ENCODE measurements around the gene PDZD4.

Gene PDZD4, protein sequence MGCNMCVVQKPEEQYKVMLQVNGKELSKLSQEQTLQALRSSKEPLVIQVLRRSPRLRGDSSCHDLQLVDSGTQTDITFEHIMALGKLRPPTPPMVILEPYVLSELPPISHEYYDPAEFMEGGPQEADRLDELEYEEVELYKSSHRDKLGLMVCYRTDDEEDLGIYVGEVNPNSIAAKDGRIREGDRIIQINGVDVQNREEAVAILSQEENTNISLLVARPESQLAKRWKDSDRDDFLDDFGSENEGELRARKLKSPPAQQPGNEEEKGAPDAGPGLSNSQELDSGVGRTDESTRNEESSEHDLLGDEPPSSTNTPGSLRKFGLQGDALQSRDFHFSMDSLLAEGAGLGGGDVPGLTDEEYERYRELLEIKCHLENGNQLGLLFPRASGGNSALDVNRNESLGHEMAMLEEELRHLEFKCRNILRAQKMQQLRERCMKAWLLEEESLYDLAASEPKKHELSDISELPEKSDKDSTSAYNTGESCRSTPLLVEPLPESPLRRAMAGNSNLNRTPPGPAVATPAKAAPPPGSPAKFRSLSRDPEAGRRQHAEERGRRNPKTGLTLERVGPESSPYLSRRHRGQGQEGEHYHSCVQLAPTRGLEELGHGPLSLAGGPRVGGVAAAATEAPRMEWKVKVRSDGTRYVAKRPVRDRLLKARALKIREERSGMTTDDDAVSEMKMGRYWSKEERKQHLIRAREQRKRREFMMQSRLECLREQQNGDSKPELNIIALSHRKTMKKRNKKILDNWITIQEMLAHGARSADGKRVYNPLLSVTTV

DNA sequence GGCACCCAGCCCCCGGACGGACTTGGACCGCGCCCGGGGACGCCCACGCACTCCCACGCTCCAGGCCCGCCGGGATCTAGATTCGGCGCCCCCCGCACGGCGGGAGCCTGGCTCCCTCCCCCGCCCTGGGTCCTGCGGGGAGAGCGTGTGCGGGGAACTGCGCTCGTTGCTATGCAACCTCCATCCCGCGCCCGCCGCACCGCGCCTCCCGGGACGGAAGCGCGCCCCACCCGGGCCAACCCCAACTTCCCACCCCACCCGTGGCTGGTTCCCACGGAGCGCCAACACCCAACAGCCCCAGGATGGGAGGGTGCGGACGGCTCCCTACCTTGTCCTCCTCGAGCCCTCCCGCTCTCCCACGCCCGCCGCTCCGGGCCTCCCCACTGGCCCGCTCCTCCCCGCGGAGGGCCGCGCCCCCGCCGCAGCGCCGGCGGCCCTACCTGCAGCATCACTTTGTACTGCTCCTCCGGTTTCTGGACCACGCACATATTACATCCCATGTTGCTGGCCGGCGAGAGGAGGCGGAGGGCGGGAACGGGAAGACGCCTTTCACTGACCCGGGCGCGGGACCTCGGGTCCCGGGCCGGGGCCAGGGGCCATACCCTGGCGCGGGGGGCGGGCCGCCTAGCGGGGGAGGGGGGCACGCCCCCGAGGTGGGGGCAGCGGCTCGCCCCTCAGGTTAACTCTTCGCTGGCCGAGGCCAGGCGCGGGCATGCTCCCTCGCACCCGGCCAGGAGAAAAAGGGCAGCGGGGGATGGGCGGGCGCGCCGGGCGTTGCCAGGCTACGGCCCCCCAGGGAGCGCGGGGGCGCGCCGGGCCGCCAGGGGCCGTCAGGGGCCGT lies at the start of gene PDZD4:
Gene PDZD4 (minus strand): TSS at position 746 of the 841 bp plus-strand sequence. CDS start 246 bp downstream, at position 500.
- DNase-seq (ENCODE audit: low read depth in 4 of 4, low spot score in 1 of 4), result no peak

DNA sequence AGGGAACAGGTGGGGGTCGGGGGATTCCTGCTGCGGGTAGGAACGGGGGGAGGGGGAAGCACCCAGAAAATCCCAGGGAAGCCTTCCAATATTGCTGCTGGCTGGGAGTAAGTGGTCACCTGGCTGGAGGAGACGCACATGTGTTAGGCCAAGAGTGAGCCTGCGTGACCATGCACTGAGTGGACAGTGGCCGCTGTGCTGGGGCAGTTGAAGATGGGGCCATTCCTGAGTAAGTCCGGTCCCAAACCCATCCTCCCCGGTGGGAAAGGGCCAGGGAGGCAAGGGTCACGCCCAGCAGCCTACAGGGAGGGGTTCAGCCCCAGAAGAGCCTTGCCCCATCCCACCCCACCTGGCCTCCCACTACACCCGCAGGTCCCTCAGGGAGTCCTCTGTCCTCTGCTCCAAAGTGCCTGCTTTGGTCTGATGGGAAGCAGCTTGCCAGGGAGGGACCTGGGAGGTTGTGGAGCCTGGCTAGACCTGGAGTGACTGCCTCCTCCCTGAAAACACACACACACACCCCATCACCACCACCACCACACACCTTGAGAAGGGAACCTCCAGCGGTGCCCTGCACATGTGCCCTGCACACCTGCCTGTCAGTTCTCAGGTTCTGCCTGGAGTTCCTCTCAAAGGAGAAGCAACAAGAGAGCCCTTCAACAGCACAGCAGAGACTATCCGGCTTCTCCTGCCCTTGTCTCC lies 49.5 kb upstream of the PDZD4 start:
- DNase-seq (ENCODE audit: low read depth in 4 of 4, low spot score in 1 of 4), result no peak

DNA sequence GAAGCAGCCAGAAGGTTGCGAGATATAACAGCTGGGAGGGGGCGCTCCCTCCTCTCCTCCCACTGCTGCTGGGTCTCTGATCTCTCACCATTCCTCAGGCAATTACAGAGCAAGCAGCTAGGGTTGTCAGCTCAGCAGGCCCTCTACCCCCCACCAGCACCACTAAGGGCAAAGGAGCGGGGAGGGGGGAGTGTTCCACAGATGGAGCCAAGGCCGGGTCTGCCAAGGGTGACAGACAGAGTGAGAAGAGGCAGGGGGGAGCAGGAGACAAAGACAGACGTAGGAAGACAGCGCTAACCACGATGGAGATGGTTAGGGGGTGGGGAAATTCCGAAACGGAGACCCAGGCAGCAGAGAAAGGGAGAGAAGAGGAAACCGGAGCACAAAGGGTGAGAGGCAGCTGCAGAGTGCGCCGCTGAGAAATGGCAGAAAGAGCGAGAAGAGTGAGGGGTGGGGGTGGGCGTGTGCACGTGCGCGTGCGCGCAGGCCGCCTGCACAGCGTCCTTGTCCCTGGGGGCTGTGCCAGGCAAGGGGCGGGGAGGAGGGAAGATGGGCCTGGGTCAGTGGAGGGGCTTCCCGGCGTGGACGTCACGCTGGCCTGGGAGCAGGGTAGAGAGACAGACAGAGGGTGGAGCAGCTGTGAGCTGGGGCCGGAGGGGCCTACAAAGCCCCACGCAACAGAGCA lies 48.8 kb upstream of the PDZD4 start:
- no peak for DNase-seq (ENCODE audit: low read depth in 4 of 4, low spot score in 1 of 4)

DNA sequence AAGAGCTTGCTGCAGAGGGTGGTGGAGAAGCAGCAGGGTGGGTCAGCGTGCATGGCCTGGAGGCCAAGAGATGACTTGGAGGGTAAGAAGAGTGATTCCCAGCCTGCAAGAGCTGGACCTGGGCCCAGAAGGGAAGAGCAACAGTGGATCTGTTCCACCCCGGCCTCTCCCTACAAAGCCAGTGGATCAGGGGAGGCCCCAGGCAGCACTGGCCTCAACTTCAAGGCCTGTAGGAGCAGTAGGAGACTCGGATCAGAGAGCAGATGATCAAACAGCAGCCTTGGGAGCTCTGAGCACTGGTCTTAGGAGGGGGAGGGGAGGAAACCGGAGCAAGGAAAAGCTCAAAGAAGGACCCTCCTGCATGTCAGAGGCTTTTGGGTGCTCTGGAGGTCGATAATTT lies 48.0 kb upstream of the PDZD4 start:
- no peak for DNase-seq (ENCODE audit: low read depth in 4 of 4, low spot score in 1 of 4)

DNA sequence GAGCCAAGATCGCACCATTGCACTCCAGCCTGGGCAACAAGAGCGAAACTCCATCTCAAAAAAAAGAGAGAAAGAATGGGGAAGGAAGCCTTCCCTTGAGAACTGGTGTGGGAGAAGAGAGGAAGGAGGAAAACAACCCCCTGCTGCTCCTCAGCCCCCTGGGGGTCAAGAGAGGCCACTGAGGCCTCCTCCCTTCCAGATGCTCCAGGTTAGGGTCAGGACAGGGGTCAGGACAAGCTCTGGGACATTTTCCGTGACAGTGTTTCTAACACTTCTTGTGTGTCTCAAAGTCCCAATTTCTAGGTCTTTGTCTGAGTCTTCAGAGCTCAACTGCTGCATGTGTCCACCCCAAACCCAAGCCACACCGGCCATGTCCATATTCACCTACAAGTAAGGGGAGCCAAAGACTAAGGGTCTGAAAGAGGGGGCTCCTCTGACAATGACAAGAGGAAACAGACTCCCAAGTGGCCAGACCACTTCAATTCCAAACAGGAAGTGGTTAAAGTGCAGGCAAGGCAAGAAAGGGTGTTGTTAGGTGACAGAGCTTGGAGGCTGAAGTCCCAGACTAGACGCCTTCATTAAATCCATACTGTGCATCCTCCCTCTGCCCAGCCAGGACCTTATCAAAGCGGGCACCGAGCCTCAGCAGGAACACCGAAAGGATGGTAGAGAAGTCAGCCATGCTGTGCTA lies 47.4 kb upstream of the PDZD4 start:
- no peak for DNase-seq (ENCODE audit: low read depth in 4 of 4, low spot score in 1 of 4)

DNA sequence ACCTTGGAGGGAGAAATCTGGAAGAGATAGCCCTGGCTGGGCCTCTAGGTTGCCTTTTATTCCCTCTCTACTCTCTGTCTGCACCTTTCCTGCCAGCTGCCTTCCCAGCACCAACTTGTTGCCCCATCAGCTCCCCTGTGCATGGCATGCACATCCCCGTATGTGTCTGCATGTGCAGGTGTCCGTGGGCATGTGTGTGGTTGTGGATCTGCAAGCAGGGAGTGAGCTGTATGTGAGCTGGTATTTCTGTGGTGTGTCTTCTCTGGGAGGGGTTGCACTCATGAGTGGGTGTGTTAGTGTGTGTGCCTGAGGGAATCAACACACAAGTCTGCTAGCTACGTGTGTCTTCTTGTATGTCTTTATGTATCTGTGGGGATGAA lies 45.8 kb upstream of the PDZD4 start:
- no peak for DNase-seq (ENCODE audit: low read depth in 4 of 4, low spot score in 1 of 4)

DNA sequence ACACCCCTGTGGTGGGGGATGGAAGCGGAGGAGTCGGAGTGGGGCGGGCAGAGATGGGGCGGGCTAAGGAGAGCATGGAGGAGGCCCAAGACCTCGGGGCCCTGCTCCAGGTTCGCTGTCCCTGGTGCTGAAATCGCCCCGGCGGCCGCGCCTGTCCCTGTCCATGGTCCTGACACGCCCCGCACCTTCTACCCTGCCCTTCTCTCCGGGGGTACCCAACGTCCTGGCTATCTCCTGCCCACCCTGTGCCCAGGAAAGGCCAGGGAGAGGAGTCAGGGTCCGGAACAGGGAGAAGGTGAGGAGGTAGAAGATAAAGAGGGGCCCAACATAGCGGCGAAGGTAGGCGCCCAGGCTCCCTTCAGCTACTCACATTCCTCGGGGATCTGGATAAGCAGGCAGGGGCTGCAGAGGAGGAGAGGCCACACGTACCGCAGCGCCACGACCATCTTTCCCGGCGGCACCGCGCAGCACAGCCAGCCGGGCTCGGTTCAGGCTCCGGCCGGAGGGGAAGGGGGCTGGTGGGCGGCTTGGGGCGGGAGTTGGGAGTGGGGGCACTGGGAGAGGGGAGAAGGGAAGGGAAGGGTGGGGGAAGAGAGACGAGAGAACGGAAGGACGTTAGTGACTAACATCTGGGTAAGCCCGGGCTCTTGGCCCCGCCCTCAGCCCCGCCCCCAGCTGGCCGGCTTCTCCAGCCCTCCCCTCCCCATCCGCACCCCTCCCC lies 45.2 kb upstream of the PDZD4 start:
- DNase-seq (ENCODE audit: low read depth in 4 of 4, low spot score in 1 of 4), result peak; percentile 21 to 64 (median 26)

DNA sequence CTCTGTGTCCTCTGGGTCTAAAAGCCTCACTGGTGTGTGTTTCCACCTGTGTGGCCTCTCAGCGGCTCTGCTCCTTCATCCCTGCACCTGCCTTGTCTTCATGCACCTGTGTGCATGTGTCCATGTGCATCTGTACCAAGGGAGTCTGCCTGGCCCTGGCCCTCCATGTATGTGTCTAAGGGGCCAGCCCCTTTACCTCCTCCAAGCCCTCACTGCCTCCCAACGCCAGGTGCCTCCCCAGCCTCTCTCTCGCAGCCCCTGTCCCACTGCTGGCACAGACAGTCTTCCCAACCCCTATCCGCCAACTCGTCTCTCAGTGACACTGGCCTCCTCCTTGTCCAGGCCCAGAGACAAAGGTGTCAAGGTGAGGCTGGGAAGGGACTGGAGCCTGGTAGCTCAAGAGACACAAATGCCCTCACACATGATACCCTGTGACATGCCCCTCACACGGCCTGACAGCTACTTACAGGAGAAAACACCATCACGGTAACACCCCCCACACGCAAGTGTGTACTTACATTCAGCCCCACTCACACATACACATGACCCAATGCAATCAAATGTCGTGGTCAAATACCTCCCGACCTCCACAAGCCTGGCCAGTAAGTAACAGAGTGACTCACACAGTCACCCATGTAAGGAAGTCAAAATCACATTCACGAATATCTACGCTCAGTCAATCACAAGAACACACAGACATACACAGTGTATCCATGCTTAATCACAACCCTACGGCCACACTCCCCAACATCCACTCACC lies 44.2 kb upstream of the PDZD4 start:
- DNase-seq (ENCODE audit: low read depth in 4 of 4, low spot score in 1 of 4), result no peak

DNA sequence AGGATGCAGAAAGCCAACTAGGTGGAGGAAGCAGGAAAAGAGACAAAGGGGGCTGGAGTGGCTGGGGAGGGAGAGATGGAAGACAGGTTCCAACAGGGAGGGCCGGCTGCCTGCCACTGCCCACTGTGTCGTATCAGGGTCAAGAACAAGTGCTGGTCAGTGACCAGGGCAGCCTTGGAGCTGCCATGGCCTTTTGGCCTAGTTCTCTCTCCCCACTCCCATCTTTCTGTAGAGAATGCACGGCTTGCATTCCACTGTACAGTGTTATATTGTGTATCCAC lies 43.7 kb upstream of the PDZD4 start:
- no peak for DNase-seq (ENCODE audit: low read depth in 4 of 4, low spot score in 1 of 4)

DNA sequence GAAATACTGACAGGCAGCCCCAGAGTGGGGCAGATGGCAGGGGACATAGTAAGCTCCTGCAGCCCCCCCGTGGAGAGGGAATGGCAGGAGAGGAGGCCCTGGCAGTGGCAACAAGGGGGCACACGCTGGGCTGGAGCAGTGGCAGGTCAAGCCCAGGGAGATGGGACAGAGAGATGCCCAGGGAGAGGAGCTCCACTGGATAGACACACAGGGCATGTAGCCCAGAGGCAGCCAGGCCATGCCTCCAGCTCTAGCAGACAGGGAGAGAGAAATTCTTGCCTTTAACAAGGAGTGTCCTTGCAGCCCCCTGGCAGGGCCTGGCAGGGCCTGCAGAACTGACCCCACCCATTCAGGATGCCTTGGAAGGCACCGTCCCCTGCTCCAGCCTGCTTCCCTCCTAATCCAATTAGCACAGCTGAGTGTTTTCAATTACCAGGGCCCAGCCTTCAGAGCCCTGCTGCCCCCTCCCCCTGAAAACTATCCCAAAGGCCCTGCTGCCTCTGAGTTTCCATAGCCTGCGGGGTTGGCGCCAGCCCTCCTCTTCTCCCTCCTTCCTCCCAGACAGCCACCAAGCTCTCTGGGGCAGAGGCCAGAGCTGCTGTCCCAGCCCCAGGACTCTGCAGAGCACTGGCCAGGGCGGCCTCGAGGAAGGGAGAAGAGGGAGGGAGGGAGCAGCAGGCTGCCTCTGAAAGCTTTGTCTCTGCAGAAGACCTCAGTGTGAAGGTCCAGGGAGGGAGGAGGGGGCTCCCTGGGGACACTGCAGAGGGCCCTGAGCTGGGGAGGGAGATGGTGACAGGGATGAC lies 43.1 kb upstream of the PDZD4 start:
- DNase-seq (ENCODE audit: low read depth in 4 of 4, low spot score in 1 of 4), result no peak

DNA sequence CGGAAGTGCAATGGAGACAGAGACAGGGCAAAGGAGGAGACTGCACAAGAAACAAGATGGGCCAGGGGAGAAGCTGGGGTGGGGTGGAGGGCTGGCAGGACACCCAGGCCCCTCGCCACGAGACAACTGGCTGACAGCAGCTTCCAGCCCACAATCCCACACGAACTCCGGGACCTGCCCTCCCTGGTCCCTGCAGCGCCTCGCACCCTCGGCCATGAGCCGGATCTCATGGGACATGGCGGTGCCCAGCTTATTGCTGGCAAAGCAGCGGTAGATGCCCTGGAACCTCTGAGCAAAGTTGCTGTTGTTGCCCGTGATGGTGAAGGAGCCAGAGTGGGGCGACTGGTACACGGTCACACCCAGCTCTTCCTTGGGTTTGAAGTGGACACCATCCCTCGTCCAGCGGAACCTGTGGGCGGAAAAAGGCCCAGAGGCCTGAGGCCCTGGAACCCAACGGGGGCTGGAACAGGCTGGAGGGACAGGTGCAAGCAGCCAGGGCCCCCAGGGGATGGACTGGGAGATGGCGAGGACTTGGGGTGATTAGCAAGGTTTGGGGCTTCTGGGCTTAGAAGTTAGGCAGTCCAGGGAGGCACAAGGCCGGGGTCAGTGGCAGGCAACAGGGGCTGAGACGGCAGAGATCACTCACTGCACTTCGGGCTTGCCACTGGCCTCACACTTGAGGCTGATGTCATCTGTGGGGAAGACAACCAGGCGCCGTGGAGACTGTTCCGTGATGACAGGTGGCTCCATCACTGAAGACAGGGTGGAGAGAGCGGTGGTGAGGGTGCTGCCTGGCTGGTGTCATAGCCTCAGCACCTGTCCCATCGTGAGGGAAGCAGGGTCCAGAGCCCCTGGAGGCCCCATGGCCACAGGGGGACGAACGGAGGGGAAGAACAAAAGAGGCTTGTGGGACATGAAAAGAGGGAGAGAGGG lies 41.9 kb upstream of the PDZD4 start:
- no peak for DNase-seq (ENCODE audit: low read depth in 4 of 4, low spot score in 1 of 4)

DNA sequence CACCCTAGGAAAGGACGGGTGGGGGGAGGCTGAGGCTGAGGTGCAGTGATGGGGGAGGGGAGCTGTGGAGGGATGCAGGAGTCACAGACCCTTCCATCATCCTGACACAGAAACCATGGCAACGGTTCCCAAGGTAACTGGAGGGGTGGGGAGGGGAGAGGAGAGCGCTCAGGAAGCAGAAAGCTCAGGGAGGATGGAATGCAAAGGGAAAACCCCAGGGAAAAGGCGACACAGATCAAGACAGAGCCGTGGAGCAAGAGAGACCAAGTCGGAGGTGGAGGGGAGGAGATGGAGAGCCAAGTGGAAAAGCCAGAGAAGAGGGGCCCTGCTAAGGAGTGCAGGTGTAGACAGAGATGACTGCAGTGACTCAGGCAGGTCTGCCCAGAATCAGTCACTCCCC lies 41.1 kb upstream of the PDZD4 start:
- no peak for DNase-seq (ENCODE audit: low read depth in 4 of 4, low spot score in 1 of 4)

DNA sequence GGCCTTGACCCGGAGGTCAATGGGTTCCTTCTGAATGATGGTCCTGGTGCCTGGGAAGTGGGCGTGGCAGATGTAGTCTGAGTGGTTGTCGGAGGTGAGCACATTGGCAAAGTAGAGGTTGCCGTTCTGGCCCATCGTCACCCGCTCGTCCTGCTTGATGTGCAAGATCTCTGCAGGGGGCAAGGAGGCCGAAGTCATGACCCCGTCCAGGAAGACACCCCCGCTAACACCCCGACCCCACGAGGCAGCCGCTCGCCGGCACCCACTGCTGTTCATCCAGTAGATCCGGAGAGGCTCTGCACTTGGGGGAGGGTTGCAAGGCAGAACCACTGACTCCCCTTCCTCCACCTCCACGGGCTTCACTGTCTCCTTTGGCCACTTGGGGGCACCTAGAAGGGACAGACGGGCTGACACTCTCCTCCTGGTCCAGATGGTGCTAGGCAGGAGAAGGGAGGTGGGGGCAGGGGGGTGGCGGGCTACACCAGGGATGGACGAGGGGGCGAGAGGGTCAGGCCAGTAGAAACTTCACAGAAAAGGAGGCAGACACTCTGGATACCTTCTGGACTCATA lies 40.5 kb upstream of the PDZD4 start:
- DNase-seq (ENCODE audit: low read depth in 4 of 4, low spot score in 1 of 4), result no peak

DNA sequence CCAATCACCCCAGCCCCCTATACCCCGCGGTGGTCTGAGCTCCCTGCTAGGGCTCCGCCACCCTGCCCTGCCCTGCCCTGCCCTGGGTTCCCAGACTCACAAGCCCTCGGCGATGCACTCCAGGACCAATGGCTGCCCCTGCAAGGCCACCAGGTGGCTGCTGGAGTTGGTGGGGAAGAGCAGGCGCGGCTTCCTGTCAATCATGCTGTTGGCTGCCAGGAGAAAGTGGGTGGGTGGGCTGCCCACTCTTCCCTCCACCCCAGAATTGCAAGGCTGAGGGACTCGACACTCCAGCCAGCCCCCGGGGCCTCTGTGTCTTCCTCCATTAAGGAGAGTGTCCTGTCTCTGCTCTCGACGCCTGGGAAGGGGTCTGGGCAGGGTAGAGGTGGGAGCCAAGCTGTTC lies 39.9 kb upstream of the PDZD4 start:
- DNase-seq (ENCODE audit: low read depth in 4 of 4, low spot score in 1 of 4), result no peak

DNA sequence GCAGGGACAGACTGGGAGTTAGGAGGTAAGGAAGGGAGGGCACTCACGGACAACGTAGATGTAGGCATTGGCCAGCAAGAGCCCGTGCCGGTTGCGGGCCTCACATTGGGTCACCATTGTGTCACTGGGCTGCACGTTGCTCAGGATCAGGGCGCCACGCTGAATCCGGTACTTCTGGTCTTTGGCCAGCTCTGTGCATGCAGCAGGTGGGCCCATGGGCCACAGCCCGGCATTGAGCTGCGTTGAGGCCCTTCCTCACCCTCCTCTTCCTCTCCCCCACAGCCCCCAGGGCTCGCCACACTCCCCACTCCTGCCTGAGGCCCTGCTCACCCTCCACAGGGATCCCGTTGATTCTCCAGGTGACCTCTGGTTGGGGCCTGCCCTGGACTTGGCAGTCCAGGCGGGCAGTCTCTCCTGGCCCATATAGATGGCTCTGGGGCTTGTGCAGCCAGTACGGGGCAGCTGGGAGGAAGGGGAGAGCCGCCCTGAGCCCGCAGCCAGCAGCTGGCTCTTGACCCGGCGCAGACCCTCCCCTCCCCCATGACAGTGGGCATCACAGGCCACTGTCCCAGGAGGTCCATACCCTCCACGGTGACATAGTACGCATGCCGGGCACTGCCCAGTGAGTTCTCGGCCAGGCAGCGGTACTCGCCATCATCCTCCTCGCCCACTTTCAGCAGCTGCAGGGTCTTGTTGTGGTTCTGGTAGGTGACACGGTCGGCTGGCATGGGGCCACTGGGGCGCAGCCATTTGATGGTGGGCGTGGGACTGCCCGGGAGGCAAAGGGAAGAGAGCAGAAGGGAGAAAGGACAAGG lies 39.3 kb upstream of the PDZD4 start:
- DNase-seq (ENCODE audit: low read depth in 4 of 4, low spot score in 1 of 4), result no peak

All from stimulated activated CD4-positive, alpha-beta T cell treated with anti-CD3 and anti-CD28 coated beads, Interleukin-1b, Interleukin-23, amount 100 ng/mL, for 24 hours (primary cell).